AG09309 (cell line): ENCODE results near the gene SH3PXD2A.

Source experiments
- DNase-seq: peaks from one replicate; pipeline ENCODE4 v3.0.0-alpha.2; 2010; ENCODE audit warnings: low read depth
- H3K4me3 ChIP-seq: 2 replicates; pipeline ENCODE4 v1.5.1; 2011; ENCODE audit warnings: mild to moderate bottlenecking, low read depth, low read length, moderate library complexity; ENCODE audit not compliant: control insufficient read depth
- TF ChIP-seq, protein P1 (sequence below): IDR thresholded peaks from 2 replicates; pipeline ENCODE4 v1.5.1; 2011; ENCODE audit warnings: mild to moderate bottlenecking, low read depth, low read length, inconsistent platforms; ENCODE audit not compliant: insufficient read depth, control insufficient read depth; ENCODE audit errors: missing control alignments

Gene SH3PXD2A

DNA sequence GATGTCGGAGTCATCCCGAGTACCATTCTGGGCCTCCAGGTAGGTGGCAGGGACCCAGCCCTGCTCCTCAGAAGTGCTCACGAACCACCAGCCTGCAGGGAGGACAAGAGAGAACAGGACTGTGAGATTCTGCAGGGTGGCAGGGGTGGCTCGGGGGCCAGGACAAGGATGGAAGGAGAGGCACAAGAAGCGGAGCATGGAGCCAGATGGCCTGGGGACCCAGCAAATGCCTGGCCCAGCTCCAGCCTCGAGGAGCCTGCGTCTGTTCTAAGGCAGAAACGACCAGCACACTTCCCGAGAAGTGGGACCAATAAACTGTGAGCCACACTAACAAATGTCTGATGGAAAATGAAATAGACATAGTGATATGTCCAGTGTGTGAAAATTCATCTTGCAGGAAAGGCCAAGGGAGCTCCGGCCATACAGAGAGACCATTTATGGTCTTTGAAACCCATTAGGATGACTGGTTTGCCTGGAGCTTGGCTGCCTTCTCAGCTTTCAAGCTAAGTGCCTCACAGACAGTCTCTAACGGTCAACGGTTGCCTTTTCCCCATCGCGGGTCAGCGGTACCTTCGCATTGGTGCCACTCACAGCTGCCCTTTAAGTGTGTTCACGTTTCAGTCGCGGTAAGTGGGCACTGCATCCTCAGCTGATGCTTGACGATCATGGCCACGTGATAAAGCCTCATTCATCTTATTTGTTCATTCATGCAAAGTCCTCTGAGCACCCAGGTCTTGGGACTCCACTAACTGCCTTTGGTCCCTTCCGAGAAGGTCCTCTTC lies 228.1 kb downstream of the SH3PXD2A start:
- DNase-seq: no peak
- H3K4me3 ChIP-seq: no peak overlapping the region
- TF ChIP-seq, protein P1, sequence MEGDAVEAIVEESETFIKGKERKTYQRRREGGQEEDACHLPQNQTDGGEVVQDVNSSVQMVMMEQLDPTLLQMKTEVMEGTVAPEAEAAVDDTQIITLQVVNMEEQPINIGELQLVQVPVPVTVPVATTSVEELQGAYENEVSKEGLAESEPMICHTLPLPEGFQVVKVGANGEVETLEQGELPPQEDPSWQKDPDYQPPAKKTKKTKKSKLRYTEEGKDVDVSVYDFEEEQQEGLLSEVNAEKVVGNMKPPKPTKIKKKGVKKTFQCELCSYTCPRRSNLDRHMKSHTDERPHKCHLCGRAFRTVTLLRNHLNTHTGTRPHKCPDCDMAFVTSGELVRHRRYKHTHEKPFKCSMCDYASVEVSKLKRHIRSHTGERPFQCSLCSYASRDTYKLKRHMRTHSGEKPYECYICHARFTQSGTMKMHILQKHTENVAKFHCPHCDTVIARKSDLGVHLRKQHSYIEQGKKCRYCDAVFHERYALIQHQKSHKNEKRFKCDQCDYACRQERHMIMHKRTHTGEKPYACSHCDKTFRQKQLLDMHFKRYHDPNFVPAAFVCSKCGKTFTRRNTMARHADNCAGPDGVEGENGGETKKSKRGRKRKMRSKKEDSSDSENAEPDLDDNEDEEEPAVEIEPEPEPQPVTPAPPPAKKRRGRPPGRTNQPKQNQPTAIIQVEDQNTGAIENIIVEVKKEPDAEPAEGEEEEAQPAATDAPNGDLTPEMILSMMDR: no peak

DNA sequence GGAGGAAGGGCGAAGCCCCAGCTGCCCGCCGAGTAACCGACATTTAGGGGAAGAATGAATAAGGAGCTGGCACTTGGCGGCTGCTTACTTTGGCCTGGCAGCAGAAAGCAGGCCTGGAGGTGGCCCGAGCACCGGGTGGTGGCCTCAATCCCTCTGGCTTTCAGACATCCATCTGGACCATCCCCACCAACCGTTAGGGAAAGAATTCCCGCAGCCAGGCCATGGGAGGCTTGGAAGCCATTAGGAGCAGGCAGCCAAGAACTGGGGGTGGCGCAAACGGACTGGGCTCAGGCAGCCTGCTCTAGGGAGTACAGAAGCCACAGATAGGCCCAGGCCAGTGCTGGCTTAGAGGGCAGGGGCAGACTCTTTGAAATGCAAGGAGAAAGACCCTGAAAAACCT lies 229.2 kb downstream of the SH3PXD2A start:
- no peak overlapping the region for H3K4me3 ChIP-seq
- DNase-seq: no peak
- TF ChIP-seq, protein P1: no peak

DNA sequence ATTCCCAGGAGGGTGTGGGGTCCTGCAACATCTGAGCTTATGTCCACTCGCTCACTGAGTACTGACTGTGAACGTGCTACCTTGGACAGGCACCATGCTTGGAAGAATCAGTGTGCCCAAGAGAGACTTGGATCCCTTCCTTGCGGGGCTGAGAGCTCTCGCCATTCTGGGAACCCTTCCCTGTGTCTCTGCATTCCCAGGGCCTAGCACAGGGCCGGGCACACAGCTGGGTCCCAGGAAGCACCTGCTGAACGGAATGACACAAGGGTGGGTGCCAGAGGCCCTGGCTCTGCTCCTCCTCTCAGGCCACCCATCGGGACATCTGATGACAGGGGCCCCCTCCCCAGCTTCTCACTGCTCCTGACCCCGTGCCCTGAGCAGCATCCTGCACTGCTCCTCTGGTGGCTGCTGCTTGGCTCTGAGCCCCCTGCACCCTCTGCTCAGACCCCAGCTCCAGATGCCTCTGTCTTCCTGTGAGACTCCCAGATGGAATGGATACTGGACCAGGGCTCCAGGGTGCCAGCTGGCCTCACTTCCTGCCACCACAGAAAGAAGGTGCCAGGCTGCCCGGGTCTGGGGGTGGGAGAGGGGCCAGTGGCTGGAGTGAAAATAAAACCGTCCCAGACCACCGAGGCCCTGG lies 232.3 kb downstream of the SH3PXD2A start:
- TF ChIP-seq, protein P1: no peak
- H3K4me3 ChIP-seq: no peak overlapping the region
- DNase-seq: no peak

DNA sequence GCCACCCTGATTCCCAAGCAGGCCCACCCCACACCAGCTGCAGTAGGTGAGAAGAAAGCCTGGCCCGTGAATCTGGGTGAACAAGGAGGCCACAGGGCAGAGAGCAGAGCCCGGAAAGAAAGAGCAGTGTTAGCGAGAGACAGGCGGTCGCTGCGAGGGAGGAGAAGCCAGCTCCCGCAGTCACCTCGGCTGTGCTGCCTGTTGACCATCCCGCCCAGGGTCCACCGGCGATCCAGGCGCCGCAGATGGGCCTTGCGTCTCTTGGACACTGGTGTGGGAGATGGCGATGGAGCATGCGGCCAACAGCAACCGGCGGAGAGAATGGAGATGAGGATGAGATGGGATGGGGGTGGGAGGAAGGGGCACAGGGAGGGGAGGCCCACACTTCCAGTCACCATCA lies 233.1 kb downstream of the SH3PXD2A start:
- no peak overlapping the region for H3K4me3 ChIP-seq
- no peak for DNase-seq
- TF ChIP-seq, protein P1: no peak

DNA sequence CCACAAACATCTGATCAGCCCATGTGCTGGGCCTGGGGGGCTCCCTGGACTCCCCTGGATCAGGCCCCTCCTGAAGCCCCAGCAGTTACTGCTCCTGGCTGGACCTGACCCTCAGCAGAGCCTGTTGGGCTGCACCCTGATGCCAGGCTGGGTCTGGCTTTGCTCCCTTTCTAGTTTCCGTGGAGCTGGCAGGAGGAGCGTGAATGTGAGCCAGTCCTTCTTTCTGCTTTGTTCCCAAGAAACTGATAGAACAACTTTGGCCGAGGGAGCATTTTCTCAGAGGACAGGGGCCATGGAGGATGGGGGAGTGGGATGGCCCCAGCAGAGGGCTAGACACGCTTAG lies 233.6 kb downstream of the SH3PXD2A start:
- DNase-seq: no peak

DNA sequence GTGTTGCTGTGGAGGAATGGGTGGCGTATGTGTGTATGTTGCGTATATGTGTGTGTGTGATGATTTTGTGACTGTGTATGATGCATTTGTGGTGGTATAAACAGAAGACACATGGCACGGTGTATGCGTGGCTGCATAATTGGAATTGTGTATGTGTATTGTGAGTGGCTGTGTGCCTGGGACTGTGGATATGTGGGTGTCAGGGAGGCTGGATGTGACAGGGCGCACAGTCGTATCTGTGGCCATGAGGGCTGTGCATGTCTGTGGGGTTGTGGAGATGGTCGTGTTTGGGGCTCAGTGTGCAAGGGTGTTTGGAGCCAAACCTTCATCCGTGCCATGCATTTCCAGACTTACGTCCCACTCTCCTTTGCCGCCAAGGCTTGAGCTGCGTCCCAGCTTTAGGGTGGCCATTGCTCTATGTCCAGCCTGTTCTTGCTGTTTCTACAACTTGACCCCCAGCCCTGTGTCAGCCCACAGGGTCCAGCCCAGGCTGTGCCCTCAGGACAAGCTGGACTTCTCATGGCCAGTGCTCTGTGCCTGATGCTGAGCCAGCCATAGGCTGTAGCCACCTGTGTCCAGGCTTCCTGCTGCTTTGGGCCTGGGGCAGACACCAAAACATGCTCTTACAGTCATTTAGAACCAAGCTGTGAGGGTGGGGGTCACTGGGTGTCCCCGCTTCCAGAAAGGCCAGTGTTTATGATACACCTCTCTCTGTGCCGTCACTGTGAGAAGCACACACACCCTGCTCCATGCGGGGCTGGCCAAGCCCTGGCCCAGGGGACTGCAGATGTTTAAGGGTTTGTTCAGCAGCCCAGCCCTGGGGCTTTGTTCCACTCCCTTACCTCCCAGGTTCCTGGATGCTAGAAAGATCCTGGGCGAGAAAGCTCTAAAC lies 234.2 kb downstream of the SH3PXD2A start:
- DNase-seq: no peak
- no peak overlapping the region for H3K4me3 ChIP-seq
- TF ChIP-seq, protein P1: no peak

More for the DNA sequence above, 233.6 kb downstream of the SH3PXD2A start:
- H3K4me3 ChIP-seq: no peak overlapping the region
- TF ChIP-seq, protein P1: no peak
